CD14-positive monocyte (primary cell): ENCODE results near the gene PLEKHD1. TPM values are rescaled to one million over a fixed set of nuclear protein-coding genes. Genes with fewer than 3 reads are reported as not detected.
"Not testable (repeated sequence)": the region's sequence is repeated elsewhere in the genome, so short reads cannot be mapped to it uniquely, and the experiment has no call there.

ENCODE experiments used
- DNase-seq, 3 donors: peaks; one replicate each; pipeline ENCODE4 v3.0.0-alpha.2; 2011 to 2022
- H2AFZ ChIP-seq: 2 replicates; pipeline ENCODE4 v1.6.0; 2012; ENCODE audit warnings: mild to moderate bottlenecking, low read depth, low read length, inconsistent platforms; ENCODE audit not compliant: insufficient read depth, poor library complexity, severe bottlenecking
- H3K27ac ChIP-seq, 2 donors: 1 replicate in 1 of 2; 2 replicates in 1 of 2; pipeline ENCODE4 v1.5.1; 2012 to 2013; ENCODE audit warnings: low read length in 2 of 2, control low read depth in 1 of 2, inconsistent platforms in 1 of 2, low read depth in 1 of 2, mild to moderate bottlenecking in 1 of 2
- H3K27me3 ChIP-seq, 2 donors: one replicate each; pipeline versions ENCODE4 v1.6.0 to v1.6.1; 2011 to 2013; ENCODE audit warnings: low read length in 2 of 2; ENCODE audit not compliant: control insufficient read depth in 2 of 2, insufficient read depth in 2 of 2
- H3K36me3 ChIP-seq, 2 donors: replicated peaks in 1 of 2; 1 replicate in 1 of 2; 2 replicates in 1 of 2; pipeline versions ENCODE4 v1.5.1 to v1.6.1; 2012 to 2013; ENCODE audit warnings: low read length in 2 of 2, control low read depth in 1 of 2, inconsistent platforms in 1 of 2, mild to moderate bottlenecking in 1 of 2; ENCODE audit not compliant: insufficient read depth in 2 of 2, control insufficient read depth in 1 of 2
- H3K4me1 ChIP-seq, 2 donors: 1 replicate in 1 of 2; 2 replicates in 1 of 2; pipeline versions ENCODE4 v1.5.1 to v1.6.1; 2012 to 2013; ENCODE audit warnings: low read length in 2 of 2, control low read depth in 1 of 2, inconsistent platforms in 1 of 2, mild to moderate bottlenecking in 1 of 2, moderate library complexity in 1 of 2; ENCODE audit not compliant: insufficient read depth in 2 of 2, control insufficient read depth in 1 of 2
- H3K4me2 ChIP-seq: replicated peaks from 2 replicates; pipeline ENCODE3; 2012; ENCODE audit warnings: low read length, moderate library complexity, mild to moderate bottlenecking; ENCODE audit not compliant: poor library complexity, severe bottlenecking; ENCODE audit errors: extremely low read depth
- H3K4me3 ChIP-seq, 3 experiments: fragments of 200-600 bp in 1 of 3; sonication (generic) in 1 of 3; replicated peaks in 1 of 3; 1 replicate in 2 of 3; 2 replicates in 1 of 3; pipeline ENCODE4 v1.5.1; 2011 to 2013; ENCODE audit warnings: low read length in 3 of 3, mild to moderate bottlenecking in 3 of 3, control low read depth in 2 of 3, low read depth in 2 of 3, inconsistent platforms in 1 of 3, moderate library complexity in 1 of 3
- H3K79me2 ChIP-seq: 2 replicates; pipeline ENCODE4 v1.6.0; 2012; ENCODE audit warnings: mild to moderate bottlenecking, control low read depth, inconsistent platforms, low read length, moderate library complexity; ENCODE audit not compliant: insufficient read depth
- H3K9ac ChIP-seq: 2 replicates; pipeline ENCODE4 v1.6.0; 2017; ENCODE audit warnings: low read length, mild to moderate bottlenecking; ENCODE audit not compliant: insufficient read depth, poor library complexity, severe bottlenecking
- H3K9me3 ChIP-seq, 2 donors: replicated peaks in 1 of 2; 1 replicate in 1 of 2; 2 replicates in 1 of 2; pipeline versions ENCODE4 v1.5.1 to v1.6.1; 2012 to 2013; ENCODE audit warnings: low read length in 2 of 2, control low read depth in 1 of 2; ENCODE audit not compliant: control insufficient read depth in 1 of 2, insufficient read depth in 1 of 2
- H4K20me1 ChIP-seq: 2 replicates; pipeline ENCODE4 v1.6.0; 2012; ENCODE audit warnings: mild to moderate bottlenecking, low read length, control low read depth, moderate library complexity; ENCODE audit not compliant: insufficient read depth
- H3K27ac Mint-ChIP-seq, 7 donors: one replicate each; pipeline ENCODE4 v1.8.0; 2020; ENCODE audit warnings: mild to moderate bottlenecking in 7 of 7, mixed read lengths in 7 of 7, moderate library complexity in 6 of 7, inconsistent platforms in 2 of 7
- H3K27me3 Mint-ChIP-seq, 3 donors: one replicate each; pipeline ENCODE4 v1.8.0; 2021 to 2022; ENCODE audit warnings: low read depth in 3 of 3, mild to moderate bottlenecking in 3 of 3, mixed read lengths in 3 of 3, moderate library complexity in 3 of 3, inconsistent platforms in 1 of 3
- H3K36me3 Mint-ChIP-seq, 2 donors: one replicate each; pipeline ENCODE4 v1.8.0; 2020; ENCODE audit warnings: mixed read lengths in 2 of 2, inconsistent platforms in 1 of 2, mild to moderate bottlenecking in 1 of 2
- H3K4me1 Mint-ChIP-seq: one replicate; pipeline ENCODE4 v1.8.0; 2020; ENCODE audit warnings: mild to moderate bottlenecking, mixed read lengths
- H3K4me3 Mint-ChIP-seq, 2 donors: one replicate each; pipeline ENCODE4 v1.8.0; 2020; ENCODE audit warnings: mild to moderate bottlenecking in 2 of 2, mixed read lengths in 2 of 2, moderate library complexity in 1 of 2
- H3K9me3 Mint-ChIP-seq, 7 donors: one replicate each; pipeline ENCODE4 v1.8.0; 2020 to 2022; ENCODE audit warnings: mixed read lengths in 7 of 7, mild to moderate bottlenecking in 6 of 7, moderate library complexity in 6 of 7, inconsistent platforms in 2 of 7
- WGBS: methylation state at CpG from one replicate; pipeline ENCODE4 v1.1.5; 2013; ENCODE audit warnings: missing lambda C conversion rate; ENCODE audit not compliant: insufficient coverage; 5-methylcytosine and 5-hydroxymethylcytosine counted together
- intact Hi-C, 2 donors: fragments of 100-400 bp; cut with micrococcal nuclease; formaldehyde crosslinking; loops; one replicate each; pipeline versions ENCODE4 v1.15.0 to v1.15.1; 2023
- polyA plus RNA-seq, 3 donors: library from polyadenylated mRNA; depleted of rRNA in 1 of 3; unstranded in 2 of 3; stranded (reverse) in 1 of 3; fragments of 300-500 nt in 2 of 3; fragments of >200 nt in 1 of 3; fragmentation: Illumina TruSeq in 2 of 3; gene quantifications; 1 replicate in 2 of 3; 2 replicates in 1 of 3; pipeline ENCODE4 v1.2.3, GENCODE V29; 2012 to 2021
- TF ChIP-seq, protein P1 (sequence below): fragments of 200-600 bp; IDR thresholded peaks from one replicate; pipeline ENCODE4 v1.8.0; 2022; ENCODE audit warnings: antibody characterized with exemption, mild to moderate bottlenecking

Gene PLEKHD1
- polyA plus RNA-seq, 3 donors, result 0.09 TPM; not detected in 2

DNA sequence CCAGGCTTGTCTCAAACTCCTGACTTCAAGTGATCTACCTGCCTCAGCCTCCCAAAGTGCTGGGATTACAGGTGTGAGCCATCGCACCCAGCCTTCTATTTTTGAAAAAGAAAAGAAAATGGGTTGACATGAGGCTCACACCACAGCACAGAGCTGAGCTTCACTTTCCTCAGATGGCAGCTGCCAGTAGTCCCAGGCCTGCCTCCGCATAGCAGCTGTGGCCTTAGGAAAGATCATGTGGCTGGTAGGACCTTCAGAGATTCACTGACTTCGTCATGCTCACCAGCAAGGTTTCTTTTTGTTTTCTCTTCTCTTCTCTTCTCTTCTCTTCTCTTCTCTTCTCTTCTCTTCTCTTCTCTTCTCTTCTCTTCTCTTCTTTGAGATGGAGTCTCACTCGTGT lies 13.8 kb downstream of the PLEKHD1 start:
- H4K20me1 ChIP-seq, H2AFZ ChIP-seq, H3K4me3 ChIP-seq, intact Hi-C loops, H3K4me3 Mint-ChIP-seq, H3K79me2 ChIP-seq, DNase-seq, H3K9ac ChIP-seq, H3K4me1 ChIP-seq, H3K4me2 ChIP-seq, H3K9me3 ChIP-seq, H3K36me3 ChIP-seq, H3K36me3 Mint-ChIP-seq, H3K27me3 ChIP-seq, H3K9me3 Mint-ChIP-seq, H3K4me1 Mint-ChIP-seq, H3K27ac ChIP-seq, H3K27ac Mint-ChIP-seq: not testable (repeated sequence)
- peaks cover 8 to 15% (median 12%) of the 10 kb centered on the region in 3 donors for H3K27me3 Mint-ChIP-seq
- 100% methylated on average over 1 of the region's 4 CpGs for WGBS

DNA sequence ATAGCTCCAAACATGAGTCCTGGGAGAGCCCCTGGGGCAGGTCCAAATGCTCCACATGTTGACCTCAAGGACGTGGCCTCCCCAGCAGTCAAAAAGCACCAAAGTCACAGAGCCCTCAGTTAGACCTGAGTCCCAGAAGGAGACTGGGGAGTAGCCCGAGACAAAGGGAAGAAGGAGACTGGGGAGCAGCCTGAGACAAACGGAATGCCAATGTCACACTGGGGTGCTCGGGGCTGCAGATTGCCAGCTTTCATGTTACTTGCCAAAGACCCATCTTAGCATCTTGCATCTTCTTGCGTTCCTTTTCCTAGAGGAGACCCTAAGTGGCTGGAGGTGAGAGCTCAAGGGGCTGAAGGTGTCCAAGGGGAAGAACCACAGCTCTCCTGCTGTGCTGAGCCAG lies 14.9 kb downstream of the PLEKHD1 start:
- H4K20me1 ChIP-seq, result no peaks in the 10 kb centered on the region
- intact Hi-C loops, result no loop called here
- Mint-ChIP-seq H3K27ac (no peak overlapping the region), H3K36me3 (no peaks in the 10 kb centered on the region), H3K27me3 (peaks cover 7 to 14% (median 10%) of the 10 kb centered on the region in 3 donors), H3K4me1 (no peaks in the 10 kb centered on the region), H3K9me3 (peaks cover 0 to 2% (median 0%) of the 10 kb centered on the region in 7 donors), H3K4me3 (no peak overlapping the region)
- peaks cover 0 to under 1% of the 10 kb centered on the region in 2 donors for H3K27me3 ChIP-seq
- no peak overlapping the region for H3K4me3 ChIP-seq
- 93% methylated on average over 3 of the region's 5 CpGs for WGBS
- no peak overlapping the region for H2AFZ ChIP-seq
- no peak overlapping the region for H3K27ac ChIP-seq
- TF ChIP-seq, protein P1, sequence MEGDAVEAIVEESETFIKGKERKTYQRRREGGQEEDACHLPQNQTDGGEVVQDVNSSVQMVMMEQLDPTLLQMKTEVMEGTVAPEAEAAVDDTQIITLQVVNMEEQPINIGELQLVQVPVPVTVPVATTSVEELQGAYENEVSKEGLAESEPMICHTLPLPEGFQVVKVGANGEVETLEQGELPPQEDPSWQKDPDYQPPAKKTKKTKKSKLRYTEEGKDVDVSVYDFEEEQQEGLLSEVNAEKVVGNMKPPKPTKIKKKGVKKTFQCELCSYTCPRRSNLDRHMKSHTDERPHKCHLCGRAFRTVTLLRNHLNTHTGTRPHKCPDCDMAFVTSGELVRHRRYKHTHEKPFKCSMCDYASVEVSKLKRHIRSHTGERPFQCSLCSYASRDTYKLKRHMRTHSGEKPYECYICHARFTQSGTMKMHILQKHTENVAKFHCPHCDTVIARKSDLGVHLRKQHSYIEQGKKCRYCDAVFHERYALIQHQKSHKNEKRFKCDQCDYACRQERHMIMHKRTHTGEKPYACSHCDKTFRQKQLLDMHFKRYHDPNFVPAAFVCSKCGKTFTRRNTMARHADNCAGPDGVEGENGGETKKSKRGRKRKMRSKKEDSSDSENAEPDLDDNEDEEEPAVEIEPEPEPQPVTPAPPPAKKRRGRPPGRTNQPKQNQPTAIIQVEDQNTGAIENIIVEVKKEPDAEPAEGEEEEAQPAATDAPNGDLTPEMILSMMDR, result no peak
- H3K4me1 ChIP-seq, result no peaks in the 10 kb centered on the region
- no peak for DNase-seq
- no peak overlapping the region for H3K4me2 ChIP-seq
- no peaks in the 10 kb centered on the region for H3K9me3 ChIP-seq
- H3K9ac ChIP-seq, result no peak overlapping the region
- no peaks in the 10 kb centered on the region for H3K36me3 ChIP-seq
- no peaks in the 10 kb centered on the region for H3K79me2 ChIP-seq
